Measurements from ENCODE around the gene ANKRD11.
"Not testable (repeated sequence)": the region's sequence is repeated elsewhere in the genome, so short reads cannot be mapped to it uniquely, and the experiment has no call there.

Gene ANKRD11

DNA sequence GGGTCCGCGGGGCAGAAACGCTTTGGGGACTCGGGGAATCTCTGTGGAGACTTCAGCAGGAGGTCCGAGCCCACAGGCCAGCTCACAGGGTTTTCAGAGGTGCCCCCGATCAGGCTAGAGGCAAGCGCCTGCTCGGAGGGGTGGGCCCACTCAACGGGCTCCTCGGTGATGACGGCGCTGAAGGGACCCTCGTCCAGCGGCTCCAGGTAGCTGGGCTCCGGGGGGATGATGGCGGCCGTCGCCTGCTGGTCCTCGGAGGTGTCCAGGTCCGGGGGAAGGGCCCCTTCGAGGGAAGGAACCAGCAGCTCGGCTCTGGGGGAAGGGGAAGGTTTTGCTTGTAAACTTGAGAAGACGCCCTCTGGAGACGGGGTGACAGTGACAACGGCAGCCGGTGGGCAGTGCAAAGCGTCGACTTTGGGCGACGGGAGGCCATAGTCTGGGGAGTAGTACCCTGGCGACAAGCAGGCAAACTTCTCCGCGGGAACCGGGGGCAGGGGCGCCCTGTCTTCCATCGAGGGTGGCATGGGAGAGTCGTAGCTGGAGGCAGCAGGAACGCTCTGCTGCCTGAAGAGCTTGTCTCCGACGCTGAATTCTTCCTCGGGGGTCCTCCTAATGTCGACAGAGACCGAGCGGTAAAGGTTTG lies 209.7 kb downstream of the ANKRD11 start:
- DNase-seq (ENCODE audit: low spot score): no peak

GRCh38 chr16:89279666-89280481 lies 210.5 kb downstream of the ANKRD11 start:
- no peak for DNase-seq (ENCODE audit: low spot score)

DNA sequence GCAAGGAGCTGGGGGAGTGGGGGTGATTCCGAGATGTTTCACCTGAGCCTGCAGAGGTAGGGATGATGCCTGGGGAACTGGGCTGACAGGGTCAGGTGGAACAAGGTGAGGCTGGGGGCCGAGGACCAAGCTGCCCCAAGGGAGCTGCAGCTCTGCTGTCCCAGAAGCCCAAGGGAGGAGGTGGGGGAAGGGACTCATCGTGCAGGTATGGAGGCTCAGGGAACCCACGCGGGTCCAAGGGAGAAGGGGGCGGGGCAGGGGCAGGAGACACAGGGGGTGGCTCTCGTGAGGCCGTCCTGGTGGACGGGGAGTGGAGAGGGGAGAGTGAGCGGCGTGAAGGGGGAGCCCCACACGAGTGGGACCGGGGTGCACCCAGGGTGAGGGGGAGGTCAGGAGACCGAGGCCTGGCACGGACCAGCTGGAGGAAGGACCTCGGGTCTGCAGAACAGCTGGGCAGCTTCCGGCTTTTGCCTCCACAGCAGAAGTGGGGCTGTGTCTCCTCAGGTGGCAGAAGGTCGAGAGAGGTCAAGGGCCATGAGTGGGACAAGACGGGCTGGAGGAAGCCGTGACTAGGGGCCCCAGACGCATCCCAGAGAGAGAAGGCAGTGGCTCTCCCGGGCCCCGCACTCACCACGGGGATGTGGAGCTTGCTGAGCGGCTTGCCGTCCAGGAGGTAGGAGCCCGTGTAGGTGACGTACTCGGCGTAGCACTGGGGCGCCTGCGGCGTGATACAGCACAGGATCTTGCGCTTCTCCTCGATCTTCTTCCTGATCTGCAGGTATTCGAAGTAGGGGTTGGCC lies 211.7 kb downstream of the ANKRD11 start:
- DNase-seq (ENCODE audit: low spot score): no peak

DNA sequence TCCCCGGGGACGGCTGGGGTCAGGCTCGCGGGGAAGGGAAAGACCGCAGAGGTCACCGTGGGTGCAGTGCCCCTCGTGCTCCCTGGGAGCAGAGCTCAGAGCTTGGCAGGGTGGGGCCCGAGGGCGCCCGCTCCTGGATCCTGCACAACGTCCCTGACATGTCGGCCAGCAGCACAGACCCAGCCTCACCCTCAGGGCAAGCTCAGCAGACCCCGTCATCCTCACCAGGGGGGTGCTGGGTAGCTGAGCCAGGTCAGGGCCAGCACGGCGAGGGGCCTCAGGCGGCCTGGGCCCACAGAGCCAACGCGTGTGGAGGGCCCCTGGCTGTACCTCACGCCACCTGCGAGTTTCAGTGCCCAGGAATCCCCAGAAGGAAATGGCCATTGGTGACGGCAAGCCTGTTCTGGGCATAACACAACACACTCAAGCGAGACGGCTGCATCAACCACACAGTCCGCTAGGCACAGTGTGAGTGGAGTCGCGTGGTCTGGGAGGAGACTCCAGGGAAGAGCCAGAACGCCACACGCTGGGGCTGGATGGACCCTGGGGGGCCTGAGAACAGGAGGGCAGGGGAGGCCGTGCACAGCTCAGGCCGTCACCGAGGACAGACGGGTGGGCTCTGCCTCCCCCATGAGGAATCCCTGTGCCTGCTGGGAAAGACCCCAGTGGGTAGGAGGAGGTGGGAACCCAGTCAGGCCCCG lies 212.6 kb downstream of the ANKRD11 start:
- DNase-seq (ENCODE audit: low spot score): no peak

DNA sequence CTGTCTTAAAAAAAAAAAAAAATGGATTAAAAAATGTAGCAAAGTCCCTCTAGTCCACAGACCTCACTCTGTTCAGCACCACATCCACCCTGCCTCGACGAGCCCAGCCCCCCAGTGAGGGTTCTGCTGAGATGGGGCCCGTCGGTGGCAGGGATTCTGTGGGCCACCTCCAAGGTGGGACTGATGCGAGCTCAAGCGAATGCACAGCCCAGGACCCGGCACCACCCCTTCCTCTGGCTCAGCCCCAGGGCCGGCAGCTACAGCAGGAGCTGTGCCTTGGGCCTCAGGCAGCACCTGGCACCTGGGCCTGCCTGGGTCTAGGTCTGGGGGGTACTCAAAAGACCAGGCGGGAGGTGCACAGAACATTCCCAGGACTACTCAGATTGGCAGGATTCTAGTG lies 213.3 kb downstream of the ANKRD11 start:
- DNase-seq (ENCODE audit: low spot score): no peak

DNA sequence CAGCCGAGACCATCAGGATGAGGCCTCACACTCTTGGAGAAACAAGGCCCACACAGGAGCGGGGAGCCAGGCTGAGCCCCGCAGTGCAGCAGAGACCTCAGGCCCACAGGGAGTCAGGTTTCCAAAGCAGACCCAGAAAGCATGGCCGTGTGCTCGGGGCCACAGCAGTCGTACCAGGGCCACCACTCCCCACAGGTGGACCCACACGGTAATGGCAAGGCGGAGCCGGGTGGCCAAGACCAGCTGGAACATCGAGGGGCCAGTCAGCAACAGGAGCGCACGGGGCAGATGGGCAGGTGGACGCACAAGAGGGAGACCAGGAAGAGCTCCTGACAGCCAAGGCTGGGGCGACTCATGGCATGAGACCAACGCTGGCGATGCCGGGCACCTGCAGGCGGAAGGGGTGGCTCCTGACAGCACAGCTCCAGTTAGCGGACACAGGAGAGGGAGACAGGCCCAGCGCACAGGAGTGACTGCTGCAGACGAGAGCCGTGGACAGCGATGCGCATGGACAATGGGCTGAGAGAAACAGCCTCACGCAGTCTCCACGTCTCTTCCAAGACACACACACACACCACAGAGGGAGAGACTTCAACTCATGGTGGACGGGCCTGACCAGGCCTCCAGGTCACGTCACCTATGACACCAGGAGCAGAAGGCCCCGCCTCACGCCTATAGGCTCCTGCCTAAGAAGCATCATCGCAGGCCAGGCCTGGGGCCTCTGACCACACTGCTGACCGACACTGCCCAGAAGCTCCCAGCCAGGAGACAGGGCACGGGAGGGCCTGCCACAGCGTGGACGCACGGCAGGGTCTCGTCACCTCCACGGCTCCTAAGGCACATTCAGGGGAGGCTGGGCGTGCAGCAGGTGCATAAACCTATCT lies 214.3 kb downstream of the ANKRD11 start:
- DNase-seq (ENCODE audit: low spot score): no peak

GRCh38 chr16:89275284-89275584 lies 215.1 kb downstream of the ANKRD11 start:
- DNase-seq (ENCODE audit: low spot score): no peak

DNA sequence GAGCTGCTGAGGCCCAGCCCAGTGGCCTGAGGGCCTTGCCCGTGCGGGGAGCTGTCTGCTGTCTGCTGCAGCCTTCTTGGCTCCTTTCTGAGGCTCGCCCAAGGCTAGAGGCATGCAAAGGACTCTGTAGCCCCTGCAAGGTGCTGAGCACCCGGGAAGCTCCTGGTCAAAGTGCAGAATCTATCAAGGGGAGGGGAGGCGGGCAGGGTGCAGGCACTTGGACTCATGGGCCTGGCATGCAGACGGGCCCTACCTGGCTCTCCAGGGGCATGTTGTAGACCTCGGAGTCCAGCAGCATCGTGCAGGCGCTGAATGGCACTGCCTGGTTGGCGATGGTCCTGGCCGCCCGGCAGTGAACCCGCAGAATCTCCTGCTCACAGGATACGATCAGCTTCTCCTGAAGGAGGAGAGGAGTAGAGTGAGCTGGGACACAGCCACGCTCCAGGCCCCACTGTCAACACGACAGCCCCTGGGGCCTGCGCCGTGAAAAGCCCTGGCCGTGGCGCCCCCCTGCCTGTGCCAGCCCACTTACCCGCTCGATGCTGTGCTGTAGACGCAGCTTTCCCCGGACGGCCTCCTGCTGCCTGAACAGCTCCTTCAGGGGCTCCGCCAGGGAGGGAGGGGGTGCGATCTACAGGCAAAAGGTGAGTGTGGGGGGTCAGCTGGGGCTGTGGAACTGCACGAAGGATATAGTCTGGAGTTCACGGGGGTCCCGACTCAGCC lies 215.6 kb downstream of the ANKRD11 start:
- DNase-seq (ENCODE audit: low spot score): no peak

DNA sequence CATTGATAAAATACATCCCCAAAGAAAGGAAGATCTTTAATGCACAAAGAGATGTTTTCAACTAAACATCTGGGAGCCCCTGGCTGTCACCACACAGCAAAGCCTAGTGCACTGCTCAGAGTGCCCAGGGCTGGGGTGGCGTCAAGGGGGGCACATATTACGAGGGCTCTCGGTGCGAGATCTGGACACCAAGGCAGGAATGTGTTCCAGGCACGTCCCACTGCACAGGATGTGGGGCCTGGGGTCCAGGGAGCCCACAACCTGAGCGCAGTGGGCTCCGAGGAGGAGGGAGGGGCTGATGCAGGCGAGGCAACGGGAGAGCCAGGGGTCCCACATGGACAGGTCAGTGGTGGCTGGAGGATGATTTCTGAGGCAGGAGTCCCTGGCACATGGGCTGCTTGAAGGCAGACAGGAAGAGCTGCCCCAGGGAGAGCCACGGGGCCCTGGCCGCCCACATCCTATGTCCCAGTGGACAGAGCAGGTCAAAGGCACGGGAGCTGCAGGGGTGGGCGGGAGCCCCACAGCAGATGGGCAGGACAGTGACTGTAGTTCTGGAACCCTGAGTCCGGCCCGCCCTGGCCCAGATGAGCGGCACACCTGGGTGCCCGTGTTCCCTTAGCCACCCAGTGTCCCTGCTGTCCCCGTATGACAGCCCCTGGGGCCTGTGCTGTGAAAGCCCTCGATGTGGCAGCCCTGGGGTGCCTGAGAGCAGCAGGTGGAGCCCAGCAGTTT lies 216.5 kb downstream of the ANKRD11 start:
- no peak for DNase-seq (ENCODE audit: low spot score)

DNA sequence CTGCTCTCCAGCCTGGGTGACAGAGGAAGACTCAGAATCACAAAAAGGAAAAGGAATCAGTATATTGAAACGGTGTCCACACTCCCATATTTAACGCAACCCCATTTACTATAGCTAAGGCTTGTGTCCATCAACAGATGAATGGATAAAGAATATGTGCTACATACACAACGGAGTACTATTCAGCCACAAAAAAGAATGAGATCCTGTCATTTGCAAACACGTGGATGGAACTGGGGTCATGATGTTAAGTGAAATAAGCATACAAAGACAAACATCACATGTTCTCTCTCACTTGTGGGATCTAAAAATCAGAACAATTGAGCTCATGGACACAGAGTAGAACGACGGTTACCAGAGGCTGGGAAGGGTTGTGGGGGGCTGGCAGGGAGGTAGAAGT lies 217.7 kb downstream of the ANKRD11 start:
- no peak for DNase-seq (ENCODE audit: low spot score)

DNA sequence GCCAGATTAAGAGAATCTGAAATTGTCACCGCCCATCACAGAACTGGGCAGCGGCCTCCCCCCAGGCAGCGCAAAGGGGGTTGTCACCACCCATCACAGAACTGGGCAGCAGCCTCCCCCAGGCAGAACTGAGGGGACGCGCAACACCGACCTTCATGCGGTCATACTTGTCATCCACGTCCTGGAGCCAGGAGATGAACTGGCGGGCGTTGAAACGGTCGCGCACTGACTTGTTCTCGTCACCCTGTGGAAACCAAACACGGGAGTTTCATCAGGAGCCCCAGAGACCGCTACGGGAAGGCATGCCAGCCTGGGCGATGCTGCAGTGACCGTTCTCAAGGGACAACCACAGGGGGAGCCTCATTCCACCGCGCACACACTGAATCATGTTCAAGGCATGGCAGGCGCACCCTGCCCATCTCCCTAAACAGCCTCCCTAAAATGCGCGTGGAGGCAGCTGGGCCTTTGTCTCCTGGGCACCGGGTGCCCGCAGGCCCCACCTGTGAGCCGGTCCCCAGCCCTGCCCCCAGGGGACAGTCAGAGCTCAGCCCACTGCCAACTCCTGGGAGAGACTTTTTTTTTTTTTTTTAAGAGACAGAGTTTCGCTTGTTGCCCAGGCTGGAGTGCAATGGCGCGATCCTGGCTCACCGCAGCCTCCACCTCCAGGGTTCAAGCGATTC lies 219.6 kb downstream of the ANKRD11 start:
- DNase-seq (ENCODE audit: low spot score): no peak

GRCh38 chr16:89269805-89270665 lies 220.3 kb downstream of the ANKRD11 start:
- no peak for DNase-seq (ENCODE audit: low spot score)

DNA sequence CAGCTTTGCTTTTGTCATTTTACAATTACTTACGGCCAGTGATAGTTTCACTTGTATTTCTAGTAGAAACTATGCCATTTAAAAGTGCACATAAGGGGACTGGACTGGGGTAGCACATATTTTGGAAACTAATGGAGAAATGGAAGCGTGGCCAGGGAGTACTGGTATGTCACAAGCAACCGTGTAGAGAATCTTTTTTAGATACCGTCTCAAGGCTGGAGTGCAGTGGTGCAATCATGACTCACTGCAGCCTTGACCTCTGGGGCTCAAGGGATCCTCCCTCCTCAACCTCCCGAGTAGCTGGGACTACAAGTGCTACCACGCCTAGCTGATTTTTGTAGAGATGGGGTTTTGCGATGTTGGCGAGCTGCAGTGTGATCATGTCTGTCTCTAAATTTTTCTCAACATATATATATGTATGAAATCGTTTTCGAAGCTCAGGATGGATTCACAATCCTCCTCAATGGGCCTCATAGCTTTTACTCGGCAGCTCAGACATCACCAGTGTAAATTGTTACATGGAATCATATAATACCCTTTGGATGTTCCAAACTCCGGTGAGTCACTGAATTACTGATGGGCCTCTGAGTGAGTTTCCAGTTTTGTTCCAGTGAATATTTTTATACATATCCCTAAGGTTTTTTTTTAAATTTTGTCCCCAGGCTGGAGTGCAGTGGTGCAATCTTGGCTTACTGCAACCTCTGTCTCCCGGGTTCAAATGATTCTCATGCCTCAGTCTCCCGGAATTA lies 221.2 kb downstream of the ANKRD11 start:
- no peak for DNase-seq (ENCODE audit: low spot score)

GRCh38 chr16:89268585-89268984 lies 221.8 kb downstream of the ANKRD11 start:
- no peak for DNase-seq (ENCODE audit: low spot score)

GRCh38 chr16:89267746-89268145 lies 222.6 kb downstream of the ANKRD11 start:
- DNase-seq (ENCODE audit: low spot score): not testable (repeated sequence)

DNA sequence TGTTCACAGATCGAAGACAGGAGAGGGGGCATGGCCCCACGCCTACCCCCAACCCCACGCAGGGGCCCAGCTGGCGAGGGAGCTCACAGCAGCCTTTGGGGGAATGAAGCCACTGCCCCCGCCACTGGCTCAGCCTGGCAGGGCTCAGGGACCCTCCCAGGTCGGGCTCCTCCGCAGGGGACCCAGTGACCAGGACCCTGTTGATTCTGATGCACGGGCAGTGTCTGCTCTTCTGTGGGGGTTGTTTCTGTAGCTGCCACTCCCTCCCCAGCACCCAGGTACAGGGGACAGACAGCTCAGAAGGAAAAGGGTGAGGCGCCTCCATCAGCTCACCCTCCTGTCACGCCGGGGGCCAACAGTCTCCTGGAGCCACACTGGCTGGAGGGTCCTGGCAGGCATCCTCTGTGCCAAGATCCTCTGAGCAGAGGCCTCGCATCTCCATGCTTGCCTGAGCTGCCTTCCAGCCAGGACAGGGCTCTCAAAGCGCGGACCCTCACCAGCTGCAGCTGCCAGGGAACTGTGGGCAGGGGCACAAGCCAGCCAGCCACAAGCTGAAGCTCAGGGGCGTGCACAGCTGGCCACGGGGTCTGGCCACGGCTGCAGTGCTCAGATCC lies 223.7 kb downstream of the ANKRD11 start:
- DNase-seq (ENCODE audit: low spot score): no peak

DNA sequence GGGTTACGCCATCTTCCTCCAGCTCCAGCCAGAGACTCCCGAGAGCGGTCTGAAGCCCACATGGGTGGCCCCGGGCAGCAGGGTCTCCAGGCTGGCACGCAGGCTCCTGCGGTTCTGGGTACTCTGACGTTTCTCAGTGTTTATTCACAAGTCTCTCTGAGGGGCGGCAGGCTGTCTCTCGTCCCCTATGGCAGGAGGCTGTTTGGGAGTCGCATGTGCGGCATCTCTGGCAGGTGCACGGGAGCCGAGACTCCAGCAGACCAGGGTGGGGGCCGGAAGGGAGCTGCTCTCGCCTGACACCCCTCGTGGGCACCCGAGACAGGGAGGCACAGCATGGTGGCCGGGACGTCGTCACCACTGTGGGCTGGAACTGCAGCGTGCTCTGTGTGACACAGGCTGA lies 224.7 kb downstream of the ANKRD11 start:
- DNase-seq (ENCODE audit: low spot score): no peak

All from hematopoietic multipotent progenitor cell treated with erythropoietin and hydrocortisone succinate and interleukin-3 and kit ligand, for 17 days (in vitro differentiated cells).